Measurements from ENCODE around the gene FAM222B. TPM values are rescaled to one million over a fixed set of nuclear protein-coding genes. Genes with fewer than 3 reads are reported as not detected.

The FAM222B gene
- total and polyA plus RNA-seq, 9 of the 15 experiments (the other 6 are each of a cell fraction or from before 2014, with no cell fraction given): 4.0 to 34.6 (median 7.5) TPM

DNA sequence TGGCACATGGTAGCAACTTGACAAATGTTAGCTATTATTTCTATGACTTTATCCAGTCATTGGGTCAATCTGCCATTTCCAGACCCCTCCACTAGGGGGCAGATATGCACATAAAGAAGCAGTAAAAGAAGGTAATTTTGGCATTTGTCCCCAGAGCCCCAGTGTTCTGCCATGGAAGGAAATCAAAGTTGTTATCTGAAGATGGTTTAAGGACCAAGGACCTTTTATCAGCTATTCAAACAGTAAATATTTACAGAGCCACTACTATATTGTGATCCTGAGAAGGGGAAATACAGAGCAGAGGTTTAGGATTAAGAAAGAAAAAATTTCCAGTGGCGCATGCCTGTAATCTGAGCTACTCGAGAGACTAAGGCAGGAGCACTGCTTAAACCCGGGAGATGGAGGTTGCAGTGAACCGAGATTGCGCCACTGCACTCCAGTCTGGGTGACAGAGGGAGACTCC, 78.8 kb downstream of the FAM222B start (continued):
- TF ChIP-seq ZNF592 (IDR thresholded peaks at IDR 0.05): no peak
- TF ChIP-seq PRMT5 (CRISPR knock-in tag; IDR thresholded peaks at IDR 0.05): no peak
- TF ChIP-seq NR4A1 (CRISPR knock-in tag; IDR thresholded peaks at IDR 0.05): no peak
- TF ChIP-seq NR4A1 (tag; IDR thresholded peaks at IDR 0.05): no peak
- TF ChIP-seq, protein P1, sequence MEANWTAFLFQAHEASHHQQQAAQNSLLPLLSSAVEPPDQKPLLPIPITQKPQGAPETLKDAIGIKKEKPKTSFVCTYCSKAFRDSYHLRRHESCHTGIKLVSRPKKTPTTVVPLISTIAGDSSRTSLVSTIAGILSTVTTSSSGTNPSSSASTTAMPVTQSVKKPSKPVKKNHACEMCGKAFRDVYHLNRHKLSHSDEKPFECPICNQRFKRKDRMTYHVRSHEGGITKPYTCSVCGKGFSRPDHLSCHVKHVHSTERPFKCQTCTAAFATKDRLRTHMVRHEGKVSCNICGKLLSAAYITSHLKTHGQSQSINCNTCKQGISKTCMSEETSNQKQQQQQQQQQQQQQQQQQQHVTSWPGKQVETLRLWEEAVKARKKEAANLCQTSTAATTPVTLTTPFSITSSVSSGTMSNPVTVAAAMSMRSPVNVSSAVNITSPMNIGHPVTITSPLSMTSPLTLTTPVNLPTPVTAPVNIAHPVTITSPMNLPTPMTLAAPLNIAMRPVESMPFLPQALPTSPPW (CRISPR knock-in tag; IDR thresholded peaks at IDR 0.05): peak; percentile 37; the same call in 1 of the 2 replicates
- 0 out of 4 replicates have a peak, but pooled peaks of 1 of the 2 experiments have one; percentile 18 for TF ChIP-seq HDAC1 (IDR thresholded peaks at IDR 0.05)
- TF ChIP-seq, protein P2, sequence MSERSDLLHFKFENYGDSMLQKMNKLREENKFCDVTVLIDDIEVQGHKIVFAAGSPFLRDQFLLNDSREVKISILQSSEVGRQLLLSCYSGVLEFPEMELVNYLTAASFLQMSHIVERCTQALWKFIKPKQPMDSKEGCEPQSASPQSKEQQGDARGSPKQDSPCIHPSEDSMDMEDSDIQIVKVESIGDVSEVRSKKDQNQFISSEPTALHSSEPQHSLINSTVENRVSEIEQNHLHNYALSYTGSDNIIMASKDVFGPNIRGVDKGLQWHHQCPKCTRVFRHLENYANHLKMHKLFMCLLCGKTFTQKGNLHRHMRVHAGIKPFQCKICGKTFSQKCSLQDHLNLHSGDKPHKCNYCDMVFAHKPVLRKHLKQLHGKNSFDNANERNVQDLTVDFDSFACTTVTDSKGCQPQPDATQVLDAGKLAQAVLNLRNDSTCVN (CRISPR knock-in tag; IDR thresholded peaks at IDR 0.05): no peak
- TF ChIP-seq, protein P3, sequence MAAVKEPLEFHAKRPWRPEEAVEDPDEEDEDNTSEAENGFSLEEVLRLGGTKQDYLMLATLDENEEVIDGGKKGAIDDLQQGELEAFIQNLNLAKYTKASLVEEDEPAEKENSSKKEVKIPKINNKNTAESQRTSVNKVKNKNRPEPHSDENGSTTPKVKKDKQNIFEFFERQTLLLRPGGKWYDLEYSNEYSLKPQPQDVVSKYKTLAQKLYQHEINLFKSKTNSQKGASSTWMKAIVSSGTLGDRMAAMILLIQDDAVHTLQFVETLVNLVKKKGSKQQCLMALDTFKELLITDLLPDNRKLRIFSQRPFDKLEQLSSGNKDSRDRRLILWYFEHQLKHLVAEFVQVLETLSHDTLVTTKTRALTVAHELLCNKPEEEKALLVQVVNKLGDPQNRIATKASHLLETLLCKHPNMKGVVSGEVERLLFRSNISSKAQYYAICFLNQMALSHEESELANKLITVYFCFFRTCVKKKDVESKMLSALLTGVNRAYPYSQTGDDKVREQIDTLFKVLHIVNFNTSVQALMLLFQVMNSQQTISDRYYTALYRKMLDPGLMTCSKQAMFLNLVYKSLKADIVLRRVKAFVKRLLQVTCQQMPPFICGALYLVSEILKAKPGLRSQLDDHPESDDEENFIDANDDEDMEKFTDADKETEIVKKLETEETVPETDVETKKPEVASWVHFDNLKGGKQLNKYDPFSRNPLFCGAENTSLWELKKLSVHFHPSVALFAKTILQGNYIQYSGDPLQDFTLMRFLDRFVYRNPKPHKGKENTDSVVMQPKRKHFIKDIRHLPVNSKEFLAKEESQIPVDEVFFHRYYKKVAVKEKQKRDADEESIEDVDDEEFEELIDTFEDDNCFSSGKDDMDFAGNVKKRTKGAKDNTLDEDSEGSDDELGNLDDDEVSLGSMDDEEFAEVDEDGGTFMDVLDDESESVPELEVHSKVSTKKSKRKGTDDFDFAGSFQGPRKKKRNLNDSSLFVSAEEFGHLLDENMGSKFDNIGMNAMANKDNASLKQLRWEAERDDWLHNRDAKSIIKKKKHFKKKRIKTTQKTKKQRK (IDR thresholded peaks at IDR 0.05; ENCODE audit: borderline replicate concordance, low read depth, low read length): no peak
- no peak for TF ChIP-seq TFAP4 (CRISPR knock-in tag; IDR thresholded peaks at IDR 0.05; ENCODE audit: borderline replicate concordance)
- no peak for TF ChIP-seq NFE2L1 (tag; IDR thresholded peaks at IDR 0.05; ENCODE audit: borderline replicate concordance, low read depth)
- TF ChIP-seq SOX6 (IDR thresholded peaks at IDR 0.05): peak; percentile 35
- TF ChIP-seq ZNF57 (CRISPR knock-in tag; IDR thresholded peaks at IDR 0.05): no peak
- peak; percentile 24; the same call in 1 of the 2 replicates for TF ChIP-seq MTA3 (IDR thresholded peaks at IDR 0.05; ENCODE audit: borderline replicate concordance)
- no peak for TF ChIP-seq NFIX (CRISPR knock-in tag; IDR thresholded peaks at IDR 0.05; ENCODE audit: low read depth)
- TF ChIP-seq, protein P4, sequence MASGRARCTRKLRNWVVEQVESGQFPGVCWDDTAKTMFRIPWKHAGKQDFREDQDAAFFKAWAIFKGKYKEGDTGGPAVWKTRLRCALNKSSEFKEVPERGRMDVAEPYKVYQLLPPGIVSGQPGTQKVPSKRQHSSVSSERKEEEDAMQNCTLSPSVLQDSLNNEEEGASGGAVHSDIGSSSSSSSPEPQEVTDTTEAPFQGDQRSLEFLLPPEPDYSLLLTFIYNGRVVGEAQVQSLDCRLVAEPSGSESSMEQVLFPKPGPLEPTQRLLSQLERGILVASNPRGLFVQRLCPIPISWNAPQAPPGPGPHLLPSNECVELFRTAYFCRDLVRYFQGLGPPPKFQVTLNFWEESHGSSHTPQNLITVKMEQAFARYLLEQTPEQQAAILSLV (tag; IDR thresholded peaks at IDR 0.05): no peak

Measured in K562 (cell line).